OCI-LY7 (cell line): Measurements from ENCODE around the gene FAM210B. TPM values are rescaled to one million over a fixed set of nuclear protein-coding genes. Genes with fewer than 3 reads are reported as not detected.

Experiments
- BruUV-seq: library from RNA; stranded (reverse); fragments of 400-500 nt; replicated peaks from 2 replicates; lab custom pipeline; 2021; lab: Mats Ljungman, UMichigan
- CTCF ChIA-PET: fragments of 300-600 bp; sonication (Branson Sonifier 250); formaldehyde crosslinking; loops from one replicate; lab custom pipeline; 2022; ENCODE audit warnings: antibody characterized with exemption; ENCODE audit not compliant: unreplicated experiment; lab: Charles Lee
- POLR2A ChIA-PET: fragments of 300-600 bp; sonication (Branson Sonifier 250); formaldehyde crosslinking; loops from one replicate; lab custom pipeline; 2022; ENCODE audit warnings: antibody characterized with exemption; lab: Charles Lee
- DNase-seq: peaks from one replicate; pipeline ENCODE4 v3.0.0-alpha.2; 2015; ENCODE audit warnings: low spot score
- H2AFZ ChIP-seq: fragments of 200-600 bp; sonication (generic), shearing (Covaris generic); 2 replicates; pipeline ENCODE4 v1.6.1; 2014; ENCODE audit warnings: mild to moderate bottlenecking, antibody characterized with exemption, low read length, moderate library complexity
- H3K27ac ChIP-seq: fragments of 200-600 bp; sonication (generic); 2 replicates; pipeline ENCODE4 v1.5.1; 2014; ENCODE audit warnings: mixed run types, low read depth, mild to moderate bottlenecking, moderate library complexity, low read length, inconsistent platforms; ENCODE audit not compliant: poor library complexity, severe bottlenecking
- H3K36me3 ChIP-seq: fragments of 200-600 bp; sonication (generic); 2 replicates; pipeline ENCODE4 v1.6.1; 2014; ENCODE audit warnings: mild to moderate bottlenecking, antibody characterized with exemption, low read length, moderate library complexity, mixed read lengths; ENCODE audit not compliant: insufficient read depth
- H3K4me1 ChIP-seq: fragments of 200-600 bp; sonication (generic); 2 replicates; pipeline ENCODE4 v1.5.1; 2014; ENCODE audit warnings: mild to moderate bottlenecking, low read length; ENCODE audit not compliant: insufficient read depth, poor library complexity, severe bottlenecking
- H3K4me2 ChIP-seq: fragments of 200-600 bp; sonication (generic); 2 replicates; pipeline ENCODE4 v1.6.1; 2014; ENCODE audit warnings: mild to moderate bottlenecking, low read length
- H3K4me3 ChIP-seq: fragments of 200-600 bp; sonication (generic); 2 replicates; pipeline ENCODE4 v1.5.1; 2014; ENCODE audit warnings: mild to moderate bottlenecking, low read depth, low read length; ENCODE audit not compliant: poor library complexity, severe bottlenecking
- H3K79me2 ChIP-seq: fragments of 200-600 bp; sonication (generic); 2 replicates; pipeline ENCODE4 v1.6.1; 2016; ENCODE audit warnings: low read depth, mild to moderate bottlenecking, low read length, moderate library complexity, mixed read lengths; ENCODE audit not compliant: insufficient read depth
- H3K9me2 ChIP-seq: fragments of 200-600 bp; sonication (generic); 2 replicates; pipeline ENCODE4 v1.6.1; 2016; ENCODE audit warnings: mild to moderate bottlenecking, low read length, mixed read lengths; ENCODE audit not compliant: insufficient read depth
- H3K9me3 ChIP-seq: fragments of 200-600 bp; sonication (generic); 2 replicates; pipeline ENCODE4 v1.6.1; 2014; ENCODE audit warnings: mild to moderate bottlenecking, mixed run types, low read length, mixed read lengths
- H4K20me1 ChIP-seq: fragments of 200-600 bp; sonication (generic); 2 replicates; pipeline ENCODE4 v1.6.1; 2014; ENCODE audit warnings: mild to moderate bottlenecking, antibody characterized with exemption, low read length, moderate library complexity, mixed read lengths; ENCODE audit not compliant: insufficient read depth
- EZH2phosphoT487 ChIP-seq: fragments of 200-600 bp; sonication (generic); IDR thresholded peaks from 2 replicates; pipeline ENCODE4 v1.6.1; 2018; ENCODE audit warnings: low read depth, borderline replicate concordance, mild to moderate bottlenecking, mixed run types, antibody characterized with exemption, low read length, moderate library complexity, mixed read lengths
- intact Hi-C: fragments of 100-400 bp; cut with micrococcal nuclease; formaldehyde crosslinking; loops from one replicate; pipeline ENCODE4 v1.10.0; 2022; ENCODE audit not compliant: unreplicated experiment
- total RNA-seq, 2 experiments: library from RNA; depleted of rRNA in 1 of 2; stranded (reverse); fragments of >200 nt in 1 of 2; shearing (Covaris generic) in 1 of 2; gene quantifications; 2 replicates each; pipeline ENCODE4 v1.2.3, GENCODE V29; 2014 to 2022
- TF ChIP-seq, protein P1 (sequence below): fragments of 200-600 bp; sonication (generic); conservative IDR thresholded peaks from 2 replicates; pipeline ENCODE4 v1.5.1; 2014; ENCODE audit warnings: mild to moderate bottlenecking, antibody characterized with exemption, low read length, moderate library complexity, mixed read lengths

The FAM210B gene
- total RNA-seq, 2 experiments from 2014 or later, result 0.19 to 1.3 TPM

DNA sequence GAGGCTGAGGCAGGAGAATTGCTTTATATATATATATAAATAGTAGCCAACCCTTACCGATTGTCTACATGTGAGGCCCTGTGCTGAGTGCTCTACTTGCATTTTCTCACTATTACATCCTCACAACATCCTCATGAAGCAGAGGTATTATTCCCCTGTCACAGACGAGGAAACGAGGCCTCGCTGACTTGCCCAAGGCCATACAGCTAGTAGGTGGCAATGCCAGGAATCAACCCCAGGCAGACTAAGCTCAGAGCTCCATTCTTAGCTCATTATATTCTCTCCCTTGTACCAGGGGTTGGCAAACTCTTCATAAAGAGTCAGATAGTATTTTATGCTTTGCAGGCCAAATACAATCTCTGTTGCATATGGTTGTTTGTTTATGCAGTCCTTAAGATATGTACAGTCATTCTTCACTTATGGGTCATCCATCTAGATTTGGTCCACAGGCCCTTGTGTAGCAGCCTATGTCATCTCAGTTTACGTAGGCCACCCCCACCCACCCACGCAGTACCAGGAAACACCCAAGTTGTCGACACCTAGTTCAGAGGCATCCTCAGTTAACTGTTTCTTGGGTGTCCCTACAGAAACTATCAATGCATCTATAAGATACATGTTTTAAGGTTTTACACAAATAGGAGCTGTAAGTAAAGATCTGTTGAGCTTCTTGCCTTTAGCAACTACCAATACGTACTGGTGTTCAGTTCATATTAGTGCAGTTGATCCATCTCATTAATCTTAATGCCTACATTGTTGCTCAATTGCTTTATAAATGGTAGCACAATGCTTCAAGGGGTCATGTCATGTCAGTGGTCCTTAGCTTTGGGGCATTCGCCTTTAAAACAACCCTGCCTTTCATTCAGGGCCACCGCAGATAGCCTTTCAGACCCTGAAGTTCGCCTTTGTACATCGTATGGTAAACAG lies 56.3 kb downstream of the FAM210B start:
- Histone ChIP-seq H3K27ac (no peak overlapping the region), H3K36me3 (peaks cover 11% of the 10 kb centered on the region; the same call in 1 of the 2 replicates), H3K79me2 (no peaks in the 10 kb centered on the region), H2AFZ (no peak overlapping the region), H3K9me2 (no peaks in the 10 kb centered on the region), H4K20me1 (no peaks in the 10 kb centered on the region), H3K4me2 (no peak overlapping the region), H3K4me1 (peaks cover 7% of the 10 kb centered on the region), H3K4me3 (no peak overlapping the region), H3K9me3 (no peaks in the 10 kb centered on the region)
- ChIA-PET POLR2A (interaction anchor here (0.7 kb wide), 1 partner anchor 27 kb away, joined by 4 read pairs; no protein-coding TSS in a partner anchor), CTCF (no interaction called here)
- intact Hi-C loops, result no loop called here
- no peak for DNase-seq
- no TSS peak for BruUV-seq
- TF ChIP-seq, protein P1, sequence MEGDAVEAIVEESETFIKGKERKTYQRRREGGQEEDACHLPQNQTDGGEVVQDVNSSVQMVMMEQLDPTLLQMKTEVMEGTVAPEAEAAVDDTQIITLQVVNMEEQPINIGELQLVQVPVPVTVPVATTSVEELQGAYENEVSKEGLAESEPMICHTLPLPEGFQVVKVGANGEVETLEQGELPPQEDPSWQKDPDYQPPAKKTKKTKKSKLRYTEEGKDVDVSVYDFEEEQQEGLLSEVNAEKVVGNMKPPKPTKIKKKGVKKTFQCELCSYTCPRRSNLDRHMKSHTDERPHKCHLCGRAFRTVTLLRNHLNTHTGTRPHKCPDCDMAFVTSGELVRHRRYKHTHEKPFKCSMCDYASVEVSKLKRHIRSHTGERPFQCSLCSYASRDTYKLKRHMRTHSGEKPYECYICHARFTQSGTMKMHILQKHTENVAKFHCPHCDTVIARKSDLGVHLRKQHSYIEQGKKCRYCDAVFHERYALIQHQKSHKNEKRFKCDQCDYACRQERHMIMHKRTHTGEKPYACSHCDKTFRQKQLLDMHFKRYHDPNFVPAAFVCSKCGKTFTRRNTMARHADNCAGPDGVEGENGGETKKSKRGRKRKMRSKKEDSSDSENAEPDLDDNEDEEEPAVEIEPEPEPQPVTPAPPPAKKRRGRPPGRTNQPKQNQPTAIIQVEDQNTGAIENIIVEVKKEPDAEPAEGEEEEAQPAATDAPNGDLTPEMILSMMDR, result no peak
- TF ChIP-seq EZH2phosphoT487, result no peak

DNA sequence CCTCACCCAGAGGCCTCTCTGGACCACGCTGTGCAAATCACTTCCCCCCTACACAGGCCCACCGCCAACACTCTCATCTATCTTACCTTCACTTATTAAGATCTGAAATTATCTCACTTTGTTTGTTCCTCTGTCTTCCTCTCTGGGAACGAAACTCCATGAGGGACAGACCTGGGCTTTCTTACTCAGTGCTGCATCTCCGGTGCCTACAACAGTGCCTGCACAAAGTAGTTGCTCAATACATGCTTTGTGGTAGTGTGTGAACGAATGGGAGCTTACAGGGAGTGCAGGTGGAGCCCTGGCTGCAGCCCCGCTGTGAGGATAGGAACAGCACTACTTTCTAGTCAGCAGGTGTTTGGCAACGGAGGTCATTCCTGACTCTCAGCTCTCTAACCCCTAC lies 58.6 kb downstream of the FAM210B start:
- ChIA-PET POLR2A (interaction anchor here (1.0 kb wide), 1 partner anchor 13 kb away, joined by 3 read pairs; no protein-coding TSS in a partner anchor), CTCF (no interaction called here)
- no peak for TF ChIP-seq EZH2phosphoT487
- TF ChIP-seq, protein P1, result no peak
- Histone ChIP-seq H3K9me3 (no peaks in the 10 kb centered on the region), H2AFZ (no peak overlapping the region), H3K4me3 (no peak overlapping the region), H3K9me2 (no peaks in the 10 kb centered on the region), H3K4me1 (no peaks in the 10 kb centered on the region), H4K20me1 (no peaks in the 10 kb centered on the region), H3K27ac (no peak overlapping the region), H3K79me2 (no peaks in the 10 kb centered on the region), H3K36me3 (peaks cover 8% of the 10 kb centered on the region; the same call in 1 of the 2 replicates), H3K4me2 (no peak overlapping the region)
- no TSS peak for BruUV-seq
- intact Hi-C loops, result no loop called here
- no peak for DNase-seq

DNA sequence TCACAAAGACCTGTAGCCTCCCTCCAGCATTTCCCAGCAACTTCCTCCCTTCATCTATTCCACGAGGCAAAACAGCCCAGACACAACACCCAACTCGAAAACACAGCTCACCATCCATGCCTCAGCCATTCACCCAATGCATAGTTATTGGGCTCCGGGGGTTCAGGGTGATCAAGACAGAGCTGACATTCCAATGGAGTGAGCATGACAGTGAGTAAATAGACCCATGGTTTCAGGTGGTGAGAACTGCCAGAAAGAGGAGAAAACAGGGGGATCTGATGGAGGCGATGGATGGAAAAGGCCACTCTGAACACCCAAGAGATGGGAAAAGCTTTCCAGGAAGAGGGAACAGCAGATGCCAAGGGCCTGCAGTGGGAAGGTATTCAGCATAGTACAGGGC lies 59.1 kb downstream of the FAM210B start:
- Histone ChIP-seq H3K79me2 (no peaks in the 10 kb centered on the region), H3K9me2 (no peaks in the 10 kb centered on the region), H3K27ac (no peak overlapping the region), H3K9me3 (no peaks in the 10 kb centered on the region), H2AFZ (no peak overlapping the region), H3K4me2 (no peak overlapping the region), H4K20me1 (no peaks in the 10 kb centered on the region), H3K36me3 (peaks cover 4% of the 10 kb centered on the region; the same call in 1 of the 2 replicates), H3K4me3 (no peak overlapping the region), H3K4me1 (no peaks in the 10 kb centered on the region)
- TF ChIP-seq, protein P1, result no peak
- TF ChIP-seq EZH2phosphoT487, result no peak
- ChIA-PET POLR2A (interaction anchor here (1.0 kb wide), 1 partner anchor 14 kb away, joined by 3 read pairs; no protein-coding TSS in a partner anchor), CTCF (no interaction called here)
- intact Hi-C loops, result no loop called here
- no TSS peak for BruUV-seq
- DNase-seq, result no peak
